NCI-H526 (cell line): ENCODE measurements around the gene NFKBIB.
"Not testable (repeated sequence)": the region's sequence is repeated elsewhere in the genome, so short reads cannot be mapped to it uniquely, and the experiment has no call there.

Experiments used
- DNase-seq, 2 experiments: peaks; one replicate each; lab custom pipeline; 2025; lab: John Stamatoyannopoulos, UW

The NFKBIB gene, protein sequence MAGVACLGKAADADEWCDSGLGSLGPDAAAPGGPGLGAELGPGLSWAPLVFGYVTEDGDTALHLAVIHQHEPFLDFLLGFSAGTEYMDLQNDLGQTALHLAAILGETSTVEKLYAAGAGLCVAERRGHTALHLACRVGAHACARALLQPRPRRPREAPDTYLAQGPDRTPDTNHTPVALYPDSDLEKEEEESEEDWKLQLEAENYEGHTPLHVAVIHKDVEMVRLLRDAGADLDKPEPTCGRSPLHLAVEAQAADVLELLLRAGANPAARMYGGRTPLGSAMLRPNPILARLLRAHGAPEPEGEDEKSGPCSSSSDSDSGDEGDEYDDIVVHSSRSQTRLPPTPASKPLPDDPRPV

DNA sequence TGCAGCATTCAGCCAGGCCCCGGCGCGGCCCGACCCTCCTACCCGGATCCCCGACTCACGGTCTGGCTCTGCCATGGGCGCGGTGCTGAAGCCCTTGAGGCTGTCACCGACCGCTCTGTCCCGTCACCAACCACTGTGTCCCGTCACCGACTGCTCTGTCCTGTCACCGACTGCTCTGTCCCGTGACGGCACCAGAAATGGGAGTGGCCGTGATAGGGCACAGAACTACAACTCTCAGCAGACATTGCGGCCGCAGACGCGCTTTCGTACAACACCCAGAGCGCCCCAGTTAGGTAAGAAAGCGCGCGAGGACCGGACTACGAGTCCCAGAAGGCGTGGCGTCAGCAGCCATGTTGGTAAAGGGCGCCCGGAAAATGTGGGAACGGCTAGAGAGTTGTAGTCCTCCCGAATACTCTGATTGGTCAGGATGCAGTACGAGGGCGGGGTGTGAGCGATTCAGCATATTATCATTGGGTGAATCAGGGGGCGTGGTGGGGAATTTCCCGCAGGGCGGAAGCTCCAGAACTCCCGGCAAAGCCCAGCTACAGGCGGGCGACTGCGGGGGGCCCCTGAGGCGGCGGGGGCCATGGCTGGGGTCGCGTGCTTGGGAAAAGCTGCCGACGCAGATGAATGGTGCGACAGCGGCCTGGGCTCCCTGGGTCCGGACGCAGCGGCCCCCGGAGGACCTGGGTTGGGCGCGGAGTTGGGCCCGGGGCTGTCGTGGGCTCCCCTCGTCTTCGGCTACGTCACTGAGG lies at the start of gene NFKBIB, which contains the start of gene SIRT2:
TSS of gene NFKBIB (plus strand) at position 523 of the 755 bp plus-strand sequence. CDS start at position 587, 64 bp downstream.
TSS of gene SIRT2 (minus strand) at position 172 of the 755 bp plus-strand sequence. CDS start at position 75, 97 bp downstream.
- peak; percentile 99 to 100 for DNase-seq

DNA sequence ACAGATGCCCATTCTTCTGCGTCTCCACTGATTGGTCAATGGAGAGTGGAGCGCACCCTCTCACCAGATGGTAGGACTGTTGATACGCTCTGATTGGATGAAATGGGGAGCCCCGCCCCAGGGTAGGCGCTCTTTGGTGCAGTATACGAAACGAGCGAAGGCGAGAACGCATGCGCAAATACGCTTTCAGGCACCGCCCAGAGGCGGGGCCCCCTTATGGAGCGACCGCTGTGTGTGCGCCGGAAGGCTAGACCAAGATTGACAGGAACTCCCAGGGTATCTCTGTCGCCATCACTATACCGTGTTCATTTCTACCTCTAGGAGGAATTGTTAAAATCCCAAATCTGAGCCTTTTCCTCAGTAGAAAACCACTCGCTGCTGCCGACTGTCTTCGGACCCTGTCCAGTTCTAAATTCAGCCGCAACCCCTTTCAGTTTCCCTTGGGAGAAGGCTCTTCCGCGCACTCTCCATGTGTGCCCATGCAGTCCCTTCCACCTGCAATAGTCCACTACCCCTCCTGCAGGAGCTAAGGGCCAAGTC lies 49.3 kb upstream of the NFKBIB start:
- no peak for DNase-seq

DNA sequence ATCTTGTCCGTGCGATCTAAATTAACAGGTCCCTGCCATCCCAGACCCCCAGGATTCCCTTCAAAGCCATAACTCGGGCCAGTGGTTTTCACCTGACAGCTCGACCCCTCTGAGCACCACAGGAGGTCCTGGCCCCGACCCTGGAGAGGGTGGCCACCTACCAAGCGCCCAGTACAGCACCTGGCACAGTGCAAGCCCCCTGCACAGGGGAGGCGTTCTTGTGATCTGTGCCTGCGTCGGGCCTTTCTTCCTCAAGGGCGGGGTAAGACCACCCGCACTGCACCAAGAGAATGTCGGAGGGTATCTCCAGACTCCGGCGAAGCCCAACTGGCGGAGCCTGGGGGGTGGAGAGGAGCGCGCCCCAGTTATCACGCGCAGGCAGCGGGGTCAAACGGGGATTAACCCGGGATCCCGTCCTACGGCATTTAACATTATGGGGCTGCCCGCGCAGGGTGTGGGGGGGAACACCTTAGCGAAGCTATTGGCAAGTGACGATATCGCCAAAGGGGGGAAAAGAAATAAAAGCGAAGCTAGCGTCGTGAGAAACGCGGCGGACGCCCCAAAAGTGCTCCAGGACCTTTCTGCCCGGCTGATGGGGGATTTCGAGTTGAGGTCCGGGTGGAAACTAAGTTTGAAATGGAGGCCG lies 48.7 kb upstream of the NFKBIB start:
- DNase-seq, result peak in 1 of 2 experiments; percentile 60

DNA sequence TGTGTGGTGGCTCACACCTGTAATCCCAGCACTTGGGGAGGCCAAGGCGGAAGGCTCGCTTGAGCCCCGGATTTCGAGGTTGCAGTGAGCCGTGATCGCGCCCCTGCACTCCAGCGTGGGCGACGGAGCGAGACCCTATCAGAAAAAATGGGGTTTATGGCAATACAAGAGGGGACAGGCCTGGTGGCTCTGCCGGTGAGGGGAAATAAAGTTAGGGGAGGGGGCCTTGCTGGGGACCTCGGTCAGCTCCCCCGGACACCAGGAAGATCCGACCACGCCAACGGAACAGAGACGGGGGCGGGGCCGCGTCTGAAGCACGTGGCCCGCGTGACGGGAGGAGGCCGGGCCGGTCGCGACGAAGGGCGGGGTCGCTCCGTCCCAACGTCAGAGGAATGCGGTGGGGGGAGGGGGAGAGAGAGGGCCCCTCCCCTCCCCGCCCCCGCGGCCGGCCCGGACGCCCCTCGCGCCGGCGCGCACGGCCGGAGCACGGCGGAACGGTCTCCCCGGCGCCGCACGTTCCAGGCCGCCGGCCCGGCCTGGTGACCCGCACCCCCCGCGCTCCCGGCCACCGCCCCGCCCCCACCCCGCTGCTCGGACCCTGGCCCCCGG lies 48.0 kb upstream of the NFKBIB start:
- peak; percentile 54 to 98 for DNase-seq

DNA sequence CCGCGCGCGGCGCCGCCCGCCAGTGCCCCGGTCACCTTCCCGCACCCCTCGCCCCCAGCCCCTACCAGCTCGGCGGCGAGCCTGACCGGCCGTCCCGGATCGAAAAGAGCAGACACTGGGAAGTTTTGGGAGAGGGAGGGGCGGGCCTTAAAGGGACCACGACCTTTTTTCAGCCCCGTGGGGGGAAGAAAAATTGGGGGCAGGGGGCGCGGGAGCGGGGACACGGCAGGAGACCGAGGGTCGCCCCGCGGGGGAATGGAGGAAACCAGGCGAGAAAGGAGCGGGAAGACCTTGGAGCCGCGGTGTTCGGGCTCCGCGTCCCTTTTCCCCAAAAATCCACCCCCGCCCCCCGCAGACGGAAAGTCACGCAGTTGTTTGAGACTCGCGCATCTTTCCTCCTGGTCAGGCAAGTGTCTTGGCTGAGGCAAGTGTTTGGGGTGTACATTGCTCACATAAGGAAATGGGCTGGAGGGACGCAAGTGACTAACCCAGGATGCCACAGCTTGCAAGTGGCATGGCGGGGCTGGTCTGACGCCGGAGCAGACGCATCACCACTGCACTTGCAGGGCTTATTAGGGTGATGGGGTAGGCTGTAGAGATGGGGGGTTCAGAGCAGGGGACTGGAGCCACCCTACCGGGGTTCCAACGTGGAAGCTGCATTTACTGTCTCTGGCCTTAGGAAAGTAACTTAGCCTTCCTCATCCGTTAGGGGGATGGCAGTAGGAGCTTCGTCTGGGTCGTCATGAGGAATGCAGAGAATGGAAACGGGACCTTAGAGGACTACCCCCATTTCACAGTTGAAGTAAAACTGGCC lies 47.3 kb upstream of the NFKBIB start:
- DNase-seq, result peak in 1 of 2 experiments; percentile 76

DNA sequence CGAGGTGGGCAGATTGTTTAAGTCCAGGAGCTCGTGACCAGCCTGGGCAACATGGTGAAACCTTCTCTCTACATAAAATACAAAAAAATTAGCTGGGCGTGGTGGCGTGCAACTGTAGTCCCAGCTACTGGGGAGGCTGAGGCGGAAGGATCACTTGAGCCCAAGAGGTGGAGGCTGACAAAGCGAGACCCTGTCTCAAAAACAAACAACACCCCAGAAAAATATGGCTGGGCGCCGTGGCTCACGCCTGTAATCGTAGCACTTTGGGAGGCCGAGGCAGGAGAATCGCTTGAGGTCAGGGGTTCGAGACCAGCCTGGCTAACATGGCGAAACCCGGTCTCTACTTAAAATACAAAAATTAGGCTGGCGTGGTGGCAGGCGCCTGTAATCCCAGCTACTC lies 46.6 kb upstream of the NFKBIB start:
- no peak for DNase-seq

DNA sequence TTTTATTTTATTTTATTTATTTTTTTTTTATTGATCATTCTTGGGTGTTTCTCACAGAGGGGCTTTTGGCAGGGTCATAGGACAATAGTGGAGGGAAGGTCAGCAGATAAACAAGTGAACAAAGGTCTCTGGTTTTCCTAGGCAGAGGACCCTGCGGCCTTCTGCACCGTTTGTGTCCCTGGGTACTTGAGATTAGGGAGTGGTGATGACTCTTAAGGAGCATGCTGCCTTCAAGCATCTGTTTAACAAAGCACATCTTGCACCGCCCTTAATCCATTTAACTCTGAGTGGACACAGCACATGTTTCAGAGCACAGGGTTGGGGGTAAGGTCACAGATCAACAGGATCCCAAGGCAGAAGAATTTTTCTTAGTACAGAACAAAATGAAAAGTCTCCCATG lies 44.8 kb upstream of the NFKBIB start:
- not testable (repeated sequence) for DNase-seq

DNA sequence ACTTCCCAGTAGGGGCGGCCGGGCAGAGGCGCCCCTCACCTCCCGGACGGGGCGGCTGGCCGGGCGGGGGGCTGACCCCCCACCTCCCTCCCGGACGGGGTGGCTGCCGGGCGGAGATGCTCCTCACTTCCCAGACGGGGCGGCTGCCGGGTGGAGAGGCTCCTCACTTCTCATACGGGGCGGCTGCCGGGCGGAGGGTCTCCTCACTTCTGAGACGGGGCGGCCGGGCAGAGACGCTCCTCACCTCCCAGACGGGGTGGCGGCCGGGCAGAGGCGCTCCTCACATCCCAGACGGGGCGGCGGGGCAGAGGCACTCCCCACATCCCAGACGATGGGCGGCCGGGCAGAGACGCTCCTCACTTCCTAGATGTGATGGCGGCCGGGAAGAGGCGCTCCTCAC lies 44.0 kb upstream of the NFKBIB start:
- DNase-seq, result not testable (repeated sequence)

DNA sequence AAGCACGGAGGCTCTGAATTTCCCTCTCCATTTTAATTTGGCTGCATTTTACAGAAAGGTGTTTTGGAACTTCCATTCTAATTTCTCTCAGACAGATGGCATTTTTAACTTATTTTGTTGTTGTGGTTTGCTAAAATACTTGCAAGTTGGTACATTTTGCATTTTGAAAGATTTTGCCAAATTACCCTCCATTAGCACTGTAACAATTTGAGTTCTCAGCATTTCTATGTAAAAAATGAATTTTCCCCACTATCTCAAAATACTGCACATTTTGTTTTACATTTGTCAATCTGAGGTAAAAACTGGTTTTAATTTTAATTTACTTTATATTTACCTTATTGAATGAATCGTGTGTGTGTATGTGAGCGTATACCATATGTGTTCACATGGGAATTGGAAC lies 43.0 kb upstream of the NFKBIB start:
- no peak for DNase-seq

DNA sequence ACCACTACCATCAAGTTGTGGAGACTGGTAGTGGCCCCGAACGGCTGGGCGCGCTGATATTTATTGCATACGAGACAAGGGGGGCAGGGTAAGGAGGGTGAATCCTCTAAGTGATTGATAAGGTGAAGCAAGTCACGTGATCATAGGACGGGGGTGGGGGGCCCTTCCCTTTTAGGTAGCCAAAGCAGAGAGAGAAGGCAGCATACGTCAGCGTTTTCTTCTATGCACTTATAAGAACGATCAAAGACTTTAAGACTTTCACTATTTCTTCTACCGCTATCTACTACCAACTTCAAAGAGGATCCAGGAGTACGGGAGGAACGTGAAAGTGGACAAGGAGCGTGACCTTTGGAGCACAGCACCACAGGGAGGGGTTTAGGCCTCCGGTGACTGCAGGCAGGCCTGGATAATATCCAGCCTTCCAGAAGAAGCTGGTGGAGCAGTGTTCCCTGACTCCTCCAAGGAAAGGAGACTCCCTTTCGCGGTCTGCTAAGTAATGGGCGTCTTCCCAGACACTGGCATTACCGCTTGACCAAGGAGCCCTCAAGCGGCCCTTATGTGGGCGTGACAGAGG lies 40.1 kb upstream of the NFKBIB start:
- DNase-seq, result not testable (repeated sequence)

DNA sequence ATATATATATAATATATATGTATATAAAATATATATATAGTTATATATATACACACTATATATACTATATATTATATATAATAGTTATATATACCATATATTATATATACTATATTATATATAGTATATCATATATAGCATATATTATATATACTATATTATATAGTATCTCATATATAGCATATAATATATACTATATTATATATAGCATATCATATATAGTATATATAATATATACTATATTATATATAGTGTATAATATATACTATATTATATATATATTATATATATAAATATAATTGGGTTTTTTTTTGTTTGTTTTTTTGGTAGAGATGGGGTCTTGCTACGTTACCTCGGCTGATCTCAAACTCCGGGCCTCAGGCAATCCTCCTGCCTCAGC lies 38.4 kb upstream of the NFKBIB start:
- no peak for DNase-seq

DNA sequence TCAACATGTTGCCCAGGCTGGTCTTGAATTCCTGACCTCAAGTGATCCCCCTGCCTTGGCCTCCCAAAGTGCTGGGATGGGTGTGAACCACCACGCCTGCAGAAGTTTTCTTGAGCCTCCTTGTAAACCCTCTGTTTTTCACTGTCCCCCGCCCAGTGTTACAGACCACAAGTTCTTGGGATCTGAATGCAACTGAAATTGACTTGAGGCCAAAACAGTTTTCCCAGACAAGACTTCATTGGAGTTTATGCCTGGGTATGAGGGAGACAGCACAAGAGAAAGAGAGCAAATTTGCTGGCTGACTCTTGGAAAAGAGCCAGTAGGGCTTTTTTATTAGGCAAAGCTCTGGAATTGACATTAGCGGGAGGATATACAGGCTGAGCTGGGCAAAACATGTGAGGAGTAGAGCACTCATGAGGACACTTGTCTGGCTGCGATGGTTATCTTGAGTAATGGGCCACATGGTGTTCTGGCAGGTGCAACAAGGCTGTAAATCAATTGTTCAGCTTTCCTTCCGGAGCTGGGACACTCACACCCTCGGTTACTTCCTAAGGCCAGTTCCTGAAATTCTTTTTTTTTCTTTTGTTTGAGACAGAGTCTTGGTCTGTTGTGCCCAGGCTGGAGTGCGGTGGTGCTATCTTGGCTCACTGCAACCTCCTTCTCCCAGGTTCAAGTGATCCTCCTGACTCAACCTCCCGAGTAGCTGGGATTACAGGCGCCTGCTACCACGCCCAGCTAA lies 37.3 kb upstream of the NFKBIB start:
- no peak for DNase-seq

DNA sequence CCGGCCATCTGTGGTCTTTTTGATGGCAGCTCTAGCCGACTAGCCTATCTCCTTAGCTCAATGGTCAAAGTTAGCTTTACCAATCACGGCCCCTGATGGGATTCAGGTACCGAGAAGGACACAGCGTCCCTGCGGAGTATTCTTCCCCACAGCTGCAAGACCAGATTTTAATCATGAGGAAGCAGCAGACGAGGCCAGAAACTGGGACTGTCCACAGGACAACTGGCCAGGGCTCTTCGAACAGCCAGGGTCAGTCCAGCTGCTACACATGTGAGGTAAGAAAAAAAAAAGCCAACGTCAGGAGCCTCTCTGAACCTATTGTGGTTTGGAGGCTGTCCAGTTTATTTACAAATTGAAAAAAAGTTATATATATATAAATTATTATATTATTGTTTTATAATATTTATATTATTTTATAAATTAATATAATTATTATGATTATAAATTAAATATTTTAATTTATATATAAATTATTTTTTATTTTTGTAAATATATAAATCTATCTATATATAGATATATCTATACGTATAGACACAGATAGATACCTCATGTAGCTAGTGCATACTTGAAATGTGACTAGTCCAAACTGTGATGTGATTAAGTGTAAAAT lies 32.5 kb upstream of the NFKBIB start:
- no peak for DNase-seq

DNA sequence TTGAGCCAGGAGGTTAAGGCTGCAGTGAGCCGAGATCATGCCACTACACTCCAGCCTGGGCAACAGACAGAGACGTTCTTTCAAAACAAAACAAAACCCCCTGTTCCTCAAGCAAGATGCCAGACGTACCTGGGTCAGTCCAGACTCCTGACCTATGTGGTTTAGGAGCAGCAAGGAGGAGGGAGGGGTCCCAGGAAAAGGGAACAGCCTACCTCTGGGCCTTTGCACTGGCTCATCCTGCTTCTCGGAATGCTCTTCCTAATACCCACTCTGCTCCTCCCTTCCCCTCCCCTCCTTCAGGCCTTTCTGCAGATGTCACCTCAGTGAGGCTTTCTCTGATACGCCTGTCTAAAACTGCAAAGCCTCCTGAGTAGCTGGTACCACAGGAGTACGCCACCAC lies 31.2 kb upstream of the NFKBIB start:
- DNase-seq, result no peak

DNA sequence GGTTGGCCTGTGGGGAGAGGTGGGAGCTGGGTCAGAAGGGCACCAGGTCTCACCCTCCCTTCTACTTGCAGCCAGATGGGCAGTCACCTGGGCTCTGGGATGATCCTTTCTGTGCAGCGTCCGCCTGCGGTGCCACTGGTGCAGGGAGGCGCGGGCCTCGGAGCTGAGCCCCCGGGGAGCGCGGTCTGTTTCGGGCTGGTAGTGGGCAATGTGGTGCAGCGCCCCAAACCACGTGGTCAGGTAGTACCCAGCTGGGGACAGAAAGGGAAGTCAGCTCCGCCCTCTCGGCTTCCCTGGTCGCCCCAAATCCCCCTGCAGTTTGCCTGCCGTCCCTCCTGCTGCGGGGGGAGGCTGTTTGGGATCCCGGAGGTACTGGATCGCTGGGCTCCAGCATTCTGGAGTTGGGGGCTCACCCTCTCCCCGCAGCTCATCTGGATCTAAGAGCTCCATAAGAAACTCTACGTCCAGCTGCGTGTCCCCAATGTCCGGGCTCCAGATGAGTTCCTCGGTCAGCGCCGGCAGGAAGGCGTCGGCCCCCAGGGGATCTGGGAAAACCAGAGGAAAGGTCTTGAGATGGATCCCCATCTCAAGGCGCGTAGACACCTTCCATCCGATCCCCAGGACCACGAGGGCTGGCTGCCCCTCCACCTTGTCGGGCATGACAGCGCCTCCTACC lies 30.5 kb upstream of the NFKBIB start:
- peak; percentile 51 to 56 for DNase-seq

DNA sequence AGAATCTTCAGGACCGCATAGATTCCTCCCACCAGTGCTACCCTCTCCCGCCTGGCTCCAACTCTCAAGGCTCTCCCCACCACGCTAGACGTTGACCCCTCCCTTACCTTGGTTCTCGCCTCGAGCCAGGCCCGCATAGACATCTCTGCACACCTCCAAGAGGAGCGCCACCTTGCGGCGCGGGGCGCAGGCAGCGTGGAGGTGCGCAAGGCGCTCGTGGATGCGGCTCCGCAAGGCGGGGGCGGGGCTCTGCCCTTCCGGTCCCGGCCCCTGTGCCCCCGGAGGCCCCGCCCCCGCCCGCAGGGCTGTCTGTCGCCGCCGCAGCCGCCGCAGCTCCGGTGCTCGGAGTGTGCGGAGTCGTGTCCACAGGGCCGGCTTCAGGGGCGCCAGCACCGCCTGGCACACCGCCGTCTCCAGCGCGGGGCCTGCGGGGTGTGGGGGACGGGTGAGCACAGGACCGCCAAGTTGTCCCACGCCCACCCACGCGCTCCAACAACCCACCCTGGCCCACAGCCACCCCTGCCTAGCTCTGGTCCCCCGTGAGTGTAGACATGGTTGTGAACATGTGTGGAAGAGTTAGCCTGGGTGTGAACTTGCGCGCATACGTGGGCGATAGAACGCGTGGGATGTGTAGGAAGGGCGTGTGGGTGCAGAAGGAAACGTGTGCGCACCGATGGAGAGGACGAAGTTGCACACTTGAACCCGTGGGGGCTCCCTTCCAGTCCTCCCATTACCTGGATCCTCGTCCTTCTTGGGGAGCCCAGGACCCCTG lies 29.7 kb upstream of the NFKBIB start:
- peak; percentile 86 to 98 for DNase-seq

DNA sequence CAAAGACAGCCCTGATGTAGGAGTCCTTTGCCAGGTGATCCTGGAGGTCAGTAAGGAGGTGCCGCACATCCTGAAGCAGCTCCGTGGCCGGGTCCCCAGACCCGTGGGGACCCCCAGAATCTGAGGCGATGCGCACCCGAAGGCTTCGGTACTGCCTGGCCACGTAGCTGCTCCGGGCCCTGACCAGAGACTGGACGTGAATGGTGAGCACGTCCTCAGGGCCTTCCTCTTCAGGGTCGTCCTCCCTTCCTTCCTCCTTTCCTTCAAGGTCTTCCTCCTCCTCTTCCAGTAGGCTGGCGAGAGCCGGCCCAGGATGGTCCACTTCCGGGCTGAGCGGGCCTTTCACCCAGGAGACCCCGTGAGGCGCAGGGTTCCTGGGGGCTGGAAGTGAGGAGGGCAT lies 29.2 kb upstream of the NFKBIB start:
- DNase-seq, result no peak

DNA sequence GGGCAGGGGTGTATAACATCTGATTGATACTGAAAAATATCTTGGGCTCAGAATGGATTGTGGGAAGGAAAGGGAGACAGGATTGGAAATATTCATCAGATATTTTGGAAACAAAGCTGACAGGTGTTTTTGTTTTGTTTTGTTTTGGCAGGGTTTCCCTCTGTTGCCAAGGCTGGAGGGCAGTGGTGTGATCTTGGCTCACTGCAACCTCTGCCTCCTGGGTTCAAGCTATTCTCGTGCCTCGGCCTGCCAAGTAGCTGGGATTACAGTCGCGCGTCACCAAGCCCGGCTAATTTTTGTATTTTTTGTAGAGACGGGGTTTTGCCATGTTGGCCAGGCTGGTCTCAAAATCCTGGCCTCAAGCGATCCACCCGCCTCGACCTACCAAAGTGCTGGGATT lies 26.4 kb upstream of the NFKBIB start:
- DNase-seq, result not testable (repeated sequence)
